GM12873 (cell line): ENCODE results near the gene SCRN2.

Experiments
- TF ChIP-seq, protein P1 (sequence below): IDR thresholded peaks from 2 replicates; pipeline ENCODE4 v1.5.1; 2012; ENCODE audit warnings: low read depth, mild to moderate bottlenecking, moderate library complexity, low read length, control low read depth; ENCODE audit not compliant: insufficient read depth; ENCODE audit errors: missing control alignments

The SCRN2 gene

DNA sequence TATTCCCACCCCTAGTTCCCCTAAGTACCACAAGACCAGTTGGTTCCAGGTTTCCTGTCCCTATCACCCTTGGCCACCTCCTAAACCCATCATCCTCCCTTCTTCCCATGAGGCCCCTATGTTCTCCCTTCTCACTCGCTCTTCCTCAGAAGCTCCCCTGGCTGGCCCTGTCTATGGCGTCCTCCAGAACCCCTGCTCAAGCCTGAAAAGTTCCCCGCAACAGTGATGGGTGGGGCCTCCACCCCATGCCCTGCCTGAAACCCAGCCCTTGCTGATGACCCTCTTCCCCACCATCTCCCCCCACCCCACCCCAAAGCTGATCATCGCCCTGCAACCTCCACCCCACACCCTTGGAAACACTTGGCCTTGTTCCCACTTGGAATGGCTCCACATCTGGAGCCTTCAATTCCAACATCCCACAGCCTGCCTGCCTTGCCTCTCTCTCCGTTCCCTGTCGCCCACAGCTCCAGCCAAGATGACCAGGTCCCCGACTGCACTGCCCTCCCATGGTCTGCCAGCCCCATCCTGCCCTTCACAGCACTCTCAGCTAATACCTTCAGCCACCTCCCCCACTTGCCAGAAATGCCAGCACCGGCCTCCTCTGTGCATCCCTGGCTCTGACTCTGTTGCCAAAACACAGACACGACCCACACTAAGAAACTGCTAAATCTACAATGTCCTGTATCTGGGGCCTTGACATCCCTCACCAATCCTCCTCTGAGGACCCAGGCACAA, 30.0 kb downstream of the SCRN2 start:
- TF ChIP-seq, protein P1, sequence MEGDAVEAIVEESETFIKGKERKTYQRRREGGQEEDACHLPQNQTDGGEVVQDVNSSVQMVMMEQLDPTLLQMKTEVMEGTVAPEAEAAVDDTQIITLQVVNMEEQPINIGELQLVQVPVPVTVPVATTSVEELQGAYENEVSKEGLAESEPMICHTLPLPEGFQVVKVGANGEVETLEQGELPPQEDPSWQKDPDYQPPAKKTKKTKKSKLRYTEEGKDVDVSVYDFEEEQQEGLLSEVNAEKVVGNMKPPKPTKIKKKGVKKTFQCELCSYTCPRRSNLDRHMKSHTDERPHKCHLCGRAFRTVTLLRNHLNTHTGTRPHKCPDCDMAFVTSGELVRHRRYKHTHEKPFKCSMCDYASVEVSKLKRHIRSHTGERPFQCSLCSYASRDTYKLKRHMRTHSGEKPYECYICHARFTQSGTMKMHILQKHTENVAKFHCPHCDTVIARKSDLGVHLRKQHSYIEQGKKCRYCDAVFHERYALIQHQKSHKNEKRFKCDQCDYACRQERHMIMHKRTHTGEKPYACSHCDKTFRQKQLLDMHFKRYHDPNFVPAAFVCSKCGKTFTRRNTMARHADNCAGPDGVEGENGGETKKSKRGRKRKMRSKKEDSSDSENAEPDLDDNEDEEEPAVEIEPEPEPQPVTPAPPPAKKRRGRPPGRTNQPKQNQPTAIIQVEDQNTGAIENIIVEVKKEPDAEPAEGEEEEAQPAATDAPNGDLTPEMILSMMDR, result no peak

DNA sequence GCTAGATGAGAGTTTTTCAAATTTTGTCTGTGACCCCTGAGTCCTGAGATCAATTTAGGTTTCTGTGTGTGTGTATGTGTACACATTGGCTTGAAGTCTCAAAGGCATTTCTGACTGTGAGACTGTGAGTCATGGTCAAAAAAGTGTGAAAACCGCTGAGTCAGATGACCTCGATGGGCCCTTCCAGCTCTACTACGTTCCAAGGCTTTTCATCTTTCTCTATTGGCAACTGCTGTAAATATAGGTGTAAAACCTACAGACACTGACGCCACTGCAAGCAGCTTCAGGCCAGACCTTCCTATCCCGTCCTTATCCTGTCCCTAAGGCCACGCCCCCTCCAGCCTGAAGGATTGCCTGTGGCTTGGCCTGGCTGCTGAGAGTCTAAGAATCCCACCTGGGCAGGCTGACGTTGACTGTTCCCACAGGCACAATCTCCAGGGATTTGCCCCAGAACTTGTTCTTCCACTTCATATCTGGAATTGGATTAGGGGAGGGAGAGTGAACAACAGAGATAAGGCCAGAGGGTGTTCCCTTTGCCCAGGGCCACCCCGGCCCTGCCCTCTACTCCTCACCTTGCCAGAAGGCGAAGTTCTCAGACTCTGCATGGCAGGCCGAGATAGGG, 30.8 kb downstream of the SCRN2 start:
- TF ChIP-seq, protein P1, result no peak

GRCh38 chr17:47808830-47809480, 32.1 kb downstream of the SCRN2 start:
- TF ChIP-seq, protein P1, result no peak

GRCh38 chr17:47808036-47808829, 32.8 kb downstream of the SCRN2 start:
- TF ChIP-seq, protein P1, result no peak

DNA sequence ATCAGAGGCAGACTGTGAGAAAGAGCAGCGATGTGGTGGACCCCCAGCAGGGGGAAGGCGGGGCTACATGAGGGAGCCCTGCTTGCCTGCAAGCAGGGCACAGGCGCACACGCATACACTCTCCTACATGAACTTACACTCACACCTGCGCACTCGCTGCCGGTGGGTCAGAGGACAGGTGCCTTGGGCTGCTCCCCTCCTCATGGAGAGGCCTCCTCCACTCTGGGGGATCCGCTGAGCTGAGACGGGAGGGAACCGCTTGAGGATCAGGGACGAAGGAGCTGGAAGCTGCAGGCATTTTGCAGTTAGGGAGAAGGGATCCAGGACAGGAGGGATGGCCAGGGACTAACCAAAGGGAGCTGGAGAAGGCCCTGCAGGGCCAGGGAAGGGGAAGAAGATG, 33.7 kb downstream of the SCRN2 start:
- TF ChIP-seq, protein P1, result no peak

GRCh38 chr17:47806913-47807255, 34.2 kb downstream of the SCRN2 start:
- TF ChIP-seq, protein P1, result no peak
